Fibroblast of skin of left biceps (primary cell): ENCODE results near the gene BGN.

ENCODE experiments used
- DNase-seq, 2 experiments: peaks; one replicate each; pipeline ENCODE4 v3.0.0-alpha.2; 2013; ENCODE audit warnings: low read depth in 2 of 2

Gene BGN

GRCh38 chrX:153526801-153527200 is 32.0 kb downstream of the BGN start:
- no peak for DNase-seq

GRCh38 chrX:153527208-153527607 is 32.4 kb downstream of the BGN start:
- DNase-seq, result no peak

GRCh38 chrX:153530411-153531129 is 35.8 kb downstream of the BGN start:
- no peak for DNase-seq

GRCh38 chrX:153533091-153533490 is 38.3 kb downstream of the BGN start:
- DNase-seq, result no peak

GRCh38 chrX:153537080-153537479 is 42.3 kb downstream of the BGN start:
- no peak for DNase-seq

- DNase-seq, result no peak
Observed at GRCh38 chrX:153537526-153538295, 42.9 kb downstream of the BGN start.

- no peak for DNase-seq
Observed at GRCh38 chrX:153538424-153538823, 43.6 kb downstream of the BGN start.

- DNase-seq, result no peak
Observed at GRCh38 chrX:153539171-153539978, 44.6 kb downstream of the BGN start.

GRCh38 chrX:153539979-153540358 is 45.2 kb downstream of the BGN start:
- no peak for DNase-seq

- DNase-seq, result no peak
Observed at GRCh38 chrX:153544727-153545126, 49.9 kb downstream of the BGN start.

- DNase-seq, result no peak
Observed at GRCh38 chrX:153546386-153546785, 51.6 kb downstream of the BGN start.

- no peak for DNase-seq
Observed at GRCh38 chrX:153547195-153547594, 52.4 kb downstream of the BGN start.

- DNase-seq, result no peak
Observed at GRCh38 chrX:153549231-153549630, 54.5 kb downstream of the BGN start.

- no peak for DNase-seq
Observed at GRCh38 chrX:153549807-153550206, 55.0 kb downstream of the BGN start.

- no peak for DNase-seq
Observed at GRCh38 chrX:153551135-153551534, 56.4 kb downstream of the BGN start.

- DNase-seq, result no peak
Observed at GRCh38 chrX:153554519-153555167, 59.9 kb downstream of the BGN start.

GRCh38 chrX:153556767-153557166 is 62.0 kb downstream of the BGN start:
- no peak for DNase-seq

GRCh38 chrX:153557618-153558355 is 63.0 kb downstream of the BGN start:
- DNase-seq, result no peak
